Gastrocnemius medialis (tissue), 4 donors: Measurements from ENCODE around the gene KIR2DL4.
"Not testable (repeated sequence)": the region's sequence is repeated elsewhere in the genome, so short reads cannot be mapped to it uniquely, and the experiment has no call there.

Source experiments
- CTCF ChIP-seq, 5 experiments: fragments of 450-650 bp in 3 of 5; fragments of 200-600 bp in 2 of 5; sonication (generic) in 2 of 5; IDR thresholded peaks in 4 of 5; conservative IDR thresholded peaks in 1 of 5; 1 replicate in 4 of 5; 2 replicates in 1 of 5; pipeline ENCODE4 v1.5.1; 2016 to 2019; ENCODE audit warnings: antibody characterized with exemption in 5 of 5, mild to moderate bottlenecking in 3 of 5, moderate library complexity in 3 of 5
- POLR2A ChIP-seq, 2 donors: fragments of 450-650 bp; IDR thresholded peaks; one replicate each; pipeline ENCODE4 v1.6.1; 2017; ENCODE audit warnings: antibody characterized with exemption in 2 of 2, mild to moderate bottlenecking in 2 of 2, moderate library complexity in 2 of 2

GRCh38 chr19:54837522-54837921 lies 34.1 kb downstream of the KIR2DL4 start:
- not testable (repeated sequence) for TF ChIP-seq CTCF (IDR thresholded peaks at IDR 0.05 in 4 of 5, conservative IDR thresholded peaks at IDR 0.05 in 1 of 5); POLR2A (IDR thresholded peaks at IDR 0.05)
